IPS DF 4.7 (cell line): ENCODE measurements around the gene TMED5.
"Not testable (repeated sequence)": the region's sequence is repeated elsewhere in the genome, so short reads cannot be mapped to it uniquely, and the experiment has no call there.

Source experiments
- DNase-seq: peaks from one replicate; pipeline ENCODE4 v3.0.0-alpha.2; 2013; ENCODE audit warnings: low spot score; ENCODE audit errors: extremely low read depth

The TMED5 gene

DNA sequence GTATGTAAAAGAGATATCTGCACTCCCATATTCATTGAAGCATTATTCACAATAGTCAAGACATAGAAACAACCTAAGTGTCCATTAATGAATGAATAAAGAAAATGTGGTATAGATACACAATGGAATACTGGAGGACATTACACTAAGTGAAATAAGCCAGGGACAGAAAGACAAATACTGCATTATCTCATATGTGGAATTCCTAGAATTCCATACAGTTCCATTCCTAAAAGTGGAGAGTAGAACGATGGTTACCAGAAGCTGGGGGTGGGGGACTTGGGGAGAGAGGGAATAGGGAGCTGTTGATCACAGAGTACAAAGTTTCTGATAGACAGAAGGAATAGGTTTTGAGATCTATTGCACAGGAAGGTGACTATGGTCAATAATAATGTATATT, 7.4 kb downstream of the TMED5 start:
- DNase-seq, result no peak

GRCh38 chr1:93171549-93172034, 8.6 kb downstream of the TMED5 start:
- no peak for DNase-seq

GRCh38 chr1:93170141-93170678, 10.0 kb downstream of the TMED5 start:
- DNase-seq, result not testable (repeated sequence)

DNA sequence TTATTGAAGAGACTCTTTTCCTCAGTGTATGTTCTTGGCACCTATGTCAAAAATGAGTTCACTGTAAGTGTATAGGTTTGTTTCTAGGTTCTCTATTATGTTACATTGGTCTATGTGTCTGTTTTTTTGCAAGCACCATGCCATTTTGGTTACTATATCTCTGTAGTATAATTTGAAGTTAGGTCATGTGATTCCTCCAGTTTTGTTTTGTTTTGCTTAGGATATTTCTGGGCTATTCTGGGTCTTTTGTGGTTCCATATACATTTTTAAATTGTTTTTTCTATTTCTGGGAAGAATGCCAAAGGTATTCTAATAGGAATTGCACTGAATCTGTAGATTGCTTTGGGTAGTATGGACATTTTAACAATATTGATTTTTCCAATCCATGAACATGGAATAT, 13.2 kb downstream of the TMED5 start:
- no peak for DNase-seq

DNA sequence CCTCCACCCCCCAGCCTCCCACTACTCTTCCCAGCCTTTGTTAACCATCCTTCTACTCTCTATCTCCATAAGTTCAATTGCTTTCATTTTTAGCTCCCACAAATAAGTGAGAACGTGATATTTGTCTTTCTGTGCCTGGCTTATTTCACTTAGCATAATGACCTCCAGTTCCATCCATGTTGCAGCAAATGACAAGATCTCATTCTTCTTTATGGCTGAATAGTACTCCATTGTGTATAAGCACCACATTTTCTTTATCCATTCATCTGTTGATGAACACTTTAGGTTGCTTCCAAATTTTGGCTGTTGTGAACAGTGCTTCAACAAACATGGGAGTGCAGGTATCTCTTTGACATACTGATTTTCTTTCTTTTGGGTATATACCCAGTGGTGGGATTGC, 14.3 kb downstream of the TMED5 start:
- DNase-seq, result not testable (repeated sequence)

DNA sequence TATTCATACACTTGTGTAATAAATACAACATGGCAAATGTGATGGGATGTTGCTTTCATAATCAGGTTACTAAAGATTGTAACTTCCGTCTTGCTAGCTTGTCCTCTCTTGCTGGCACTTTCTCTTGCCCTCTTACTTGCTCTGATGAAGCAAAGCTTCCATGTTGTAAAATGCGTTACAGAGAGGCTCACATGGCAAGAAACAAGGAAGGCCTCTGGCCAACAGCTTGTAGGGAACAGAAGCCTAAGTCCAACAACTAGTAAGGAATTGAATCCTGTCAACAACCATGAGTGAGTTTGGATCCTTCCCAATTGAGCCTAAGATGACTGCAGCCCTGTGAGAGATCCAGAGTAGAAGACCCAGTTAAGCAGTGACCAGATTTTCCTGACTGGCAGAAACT, 15.4 kb downstream of the TMED5 start:
- DNase-seq, result no peak

- not testable (repeated sequence) for DNase-seq
Observed at GRCh38 chr1:93163314-93163713, 16.9 kb downstream of the TMED5 start.

DNA sequence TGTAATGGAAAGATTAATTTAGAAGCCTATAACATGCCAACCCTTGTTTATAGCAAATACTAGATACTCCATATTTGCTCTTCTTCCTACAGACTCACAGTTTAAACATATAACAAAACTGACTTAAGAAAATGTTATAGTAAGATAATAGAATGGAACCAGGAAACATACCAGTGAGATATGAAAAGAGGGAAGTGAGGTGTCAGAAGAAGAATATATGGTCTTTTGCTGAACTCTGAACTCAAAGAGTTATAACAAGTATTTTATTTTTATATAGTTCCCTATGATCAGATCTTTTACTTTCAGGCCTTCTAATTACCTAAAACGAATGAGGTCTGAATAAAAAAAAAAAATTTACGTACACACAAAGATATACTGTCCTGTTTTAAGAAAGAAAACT, 20.9 kb downstream of the TMED5 start:
- DNase-seq, result no peak

- no peak for DNase-seq
Observed at GRCh38 chr1:93155335-93155734, 24.9 kb downstream of the TMED5 start.

GRCh38 chr1:93154898-93155297, 25.3 kb downstream of the TMED5 start:
- no peak for DNase-seq

DNA sequence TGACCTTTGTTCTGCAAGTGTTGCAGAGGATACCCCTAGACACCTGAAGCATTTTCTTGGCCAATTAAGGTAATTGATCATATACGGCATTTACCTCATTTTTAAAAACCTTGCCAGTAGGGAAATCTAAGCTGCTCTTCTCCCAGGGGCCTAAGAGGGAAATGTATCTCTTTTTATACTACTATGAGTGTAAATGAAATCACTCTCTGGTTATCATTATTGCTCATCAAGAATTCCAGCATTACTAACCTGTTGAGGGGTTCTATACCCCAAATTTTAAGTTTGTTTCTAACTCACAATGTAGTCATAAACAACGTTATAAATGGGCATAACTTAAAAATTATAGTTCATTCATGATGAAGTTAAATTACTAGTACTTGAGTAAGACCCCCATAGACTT, 27.4 kb downstream of the TMED5 start:
- no peak for DNase-seq

DNA sequence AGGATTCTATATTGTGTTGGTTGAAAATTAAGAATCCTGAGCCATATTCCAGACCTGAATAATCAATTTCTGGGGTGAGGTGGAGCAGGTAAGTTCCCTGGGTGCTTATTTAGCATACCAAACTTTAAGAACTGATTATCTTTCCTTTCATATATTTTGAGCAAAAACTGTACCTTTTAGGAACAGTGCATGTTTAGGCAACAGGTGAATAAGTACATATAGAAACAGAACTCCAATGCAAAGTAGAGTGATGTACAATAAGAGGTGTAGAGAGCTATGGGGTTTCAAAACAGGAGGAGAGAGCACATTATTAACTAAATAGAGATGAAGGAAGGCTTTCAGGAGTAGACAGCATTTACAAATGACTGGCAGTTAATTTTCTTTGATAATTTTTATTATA, 28.7 kb downstream of the TMED5 start:
- DNase-seq, result no peak

DNA sequence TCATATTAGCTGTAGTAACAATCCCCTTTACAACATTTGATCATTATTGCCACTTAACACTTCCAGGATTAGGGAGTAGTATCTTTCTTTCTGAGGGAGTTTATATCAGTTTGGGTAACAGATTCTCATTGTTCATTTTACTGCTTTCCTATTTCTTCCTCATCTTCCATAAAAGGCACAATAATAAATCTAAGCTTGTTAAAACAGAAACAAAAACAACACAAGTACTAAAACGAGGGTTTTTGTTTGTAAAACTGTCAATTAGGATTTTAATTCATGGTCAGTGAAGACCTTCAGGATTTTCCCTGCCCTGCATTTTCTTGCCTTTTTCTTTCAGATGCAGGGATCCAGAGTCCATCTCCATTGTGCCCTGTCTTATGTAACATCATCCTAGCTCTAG, 29.5 kb downstream of the TMED5 start:
- DNase-seq, result no peak

- DNase-seq, result no peak
Observed at GRCh38 chr1:93148001-93148400, 32.2 kb downstream of the TMED5 start.

DNA sequence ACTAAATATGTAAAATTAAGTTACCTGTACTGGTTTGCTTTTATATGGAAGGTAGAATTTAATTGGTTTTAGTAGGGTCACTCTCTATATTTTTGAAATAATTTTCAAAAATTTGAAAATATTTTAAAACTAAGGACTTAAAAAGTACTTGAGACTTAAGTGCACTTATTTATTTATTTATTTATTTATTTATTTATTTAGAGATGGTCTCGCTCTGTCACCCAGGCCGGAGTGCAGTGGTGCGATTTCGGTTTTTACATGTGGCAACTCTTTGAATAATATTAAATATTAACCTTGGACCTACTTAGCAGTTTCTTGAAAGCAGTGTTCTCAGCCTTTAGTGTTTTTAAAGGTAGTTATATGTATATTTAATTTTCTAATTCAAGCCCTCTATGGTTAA, 36.4 kb downstream of the TMED5 start:
- DNase-seq, result no peak

DNA sequence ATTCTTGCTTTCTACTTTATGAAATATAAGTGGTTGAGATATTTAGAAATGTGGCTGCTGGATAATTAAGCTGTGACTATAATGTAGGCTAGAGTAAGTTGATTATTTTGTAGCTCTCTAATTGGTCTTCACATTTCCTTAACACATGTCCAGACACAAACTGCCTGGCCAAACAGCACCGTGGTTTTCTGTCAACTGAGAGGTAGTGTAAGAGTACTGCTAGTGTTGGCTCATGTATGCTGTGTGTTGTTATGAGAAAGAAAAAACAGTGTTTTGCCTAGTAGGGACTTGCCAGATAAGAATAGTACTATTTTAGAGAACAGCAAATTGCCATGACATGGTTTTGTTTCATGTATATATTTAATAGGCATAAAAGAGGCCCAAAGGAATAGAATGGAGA, 37.1 kb downstream of the TMED5 start:
- no peak for DNase-seq

DNA sequence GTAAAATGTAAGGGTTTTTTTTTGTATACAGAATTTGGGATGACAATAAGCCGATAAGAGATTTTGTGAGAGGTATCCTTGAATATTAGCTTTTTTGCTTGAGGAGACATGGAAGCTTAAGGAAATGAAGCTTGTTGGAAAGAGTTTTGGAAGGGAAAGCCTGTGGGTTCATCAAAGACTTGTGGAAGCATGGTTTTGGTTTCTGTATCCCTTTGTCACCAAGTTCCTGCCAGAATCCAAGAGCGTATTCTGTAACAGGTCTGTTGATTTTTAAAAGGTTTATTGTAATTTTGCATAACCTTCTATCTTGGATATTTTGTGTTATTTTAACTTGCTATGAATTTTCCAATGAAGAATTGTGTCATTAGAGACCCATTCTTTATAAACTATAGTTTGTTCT, 38.1 kb downstream of the TMED5 start:
- DNase-seq, result no peak

- DNase-seq, result no peak
Observed at GRCh38 chr1:93140106-93140505, 40.1 kb downstream of the TMED5 start.

DNA sequence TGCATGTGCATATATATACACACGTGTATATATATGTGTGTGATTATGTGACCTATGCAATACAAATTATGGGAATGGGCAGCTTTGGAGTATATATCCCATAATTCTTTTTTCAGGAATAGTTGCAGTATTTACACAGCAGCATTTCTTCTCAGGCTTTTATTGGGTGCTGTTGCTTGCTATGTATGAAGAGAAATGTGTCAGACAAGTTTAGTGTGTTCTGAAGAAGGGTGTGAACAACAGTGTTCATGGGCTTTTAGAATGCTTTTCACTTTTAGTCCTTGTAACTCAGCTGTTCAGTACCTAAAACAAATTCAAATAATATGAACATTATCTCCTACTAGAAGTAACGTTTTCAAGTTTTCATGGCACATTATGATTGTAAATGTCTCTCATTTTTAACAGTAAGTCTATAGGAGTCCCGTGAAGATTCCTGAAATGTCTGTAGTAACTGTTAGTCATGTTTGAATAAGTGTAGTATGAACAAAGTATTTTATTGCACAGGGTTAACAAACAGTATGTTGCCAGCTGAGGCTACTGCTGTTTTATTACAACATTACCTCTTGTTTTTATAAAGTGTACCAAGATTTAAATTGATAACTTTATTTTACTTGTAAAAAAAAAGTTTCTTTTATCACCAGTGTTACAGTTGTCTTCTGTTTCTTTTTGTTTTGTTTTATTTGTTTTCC, 42.5 kb downstream of the TMED5 start:
- no peak for DNase-seq

- no peak for DNase-seq
Observed at GRCh38 chr1:93136445-93136844, 43.8 kb downstream of the TMED5 start.

- DNase-seq, result no peak
Observed at GRCh38 chr1:93132638-93133037, 47.6 kb downstream of the TMED5 start.

DNA sequence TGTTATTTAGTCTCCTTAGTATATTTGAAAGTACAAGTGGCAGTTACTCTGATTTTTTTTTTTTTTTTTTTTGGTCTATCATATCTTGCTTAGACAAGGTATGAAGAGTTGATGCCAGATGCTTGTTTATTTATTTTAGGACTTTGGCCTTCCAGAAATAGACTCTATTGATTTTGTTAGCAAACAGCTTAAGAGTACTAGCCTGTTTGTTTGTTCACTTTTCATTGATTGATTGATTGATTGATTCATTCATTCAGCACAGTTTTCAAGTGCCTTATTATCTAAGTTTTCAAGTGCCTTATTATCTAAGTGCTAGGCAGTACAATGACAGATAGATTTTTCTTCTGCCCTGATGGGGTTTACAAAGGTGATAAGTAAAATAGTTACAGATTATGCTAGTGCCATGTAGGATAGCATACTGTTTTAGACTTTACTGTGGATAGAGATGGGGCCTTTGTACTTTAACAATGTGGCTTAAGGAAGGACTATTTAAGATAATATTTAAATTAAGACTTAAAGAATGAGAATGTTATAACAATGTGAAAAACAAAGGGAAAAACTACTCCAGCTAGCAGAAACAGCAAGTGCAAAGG, 50.6 kb downstream of the TMED5 start:
- DNase-seq, result no peak
